ENCODE data around the gene PXYLP1. TPM values are rescaled to one million over a fixed set of nuclear protein-coding genes. Genes with fewer than 3 reads are reported as not detected.

The PXYLP1 gene
- total RNA-seq, 4 donors from 2014 or later = 18.5 to 29.7 (median 26.4) TPM

GRCh38 chr3:141233457-141234161 is 2.0 kb downstream of the PXYLP1 start:
- no peak overlapping the region for H3K27ac ChIP-seq
- TF ChIP-seq CTCF (IDR thresholded peaks at IDR 0.05) (no peak), POLR2A (IDR thresholded peaks at IDR 0.05) (no peak)
- no peaks in the 10 kb centered on the region for H3K27me3 ChIP-seq
- H3K9me3 ChIP-seq = no peaks in the 10 kb centered on the region
- H3K4me1 ChIP-seq = no peaks in the 10 kb centered on the region
- no peaks in the 10 kb centered on the region for H3K36me3 ChIP-seq
- H3K4me3 ChIP-seq = no peak overlapping the region
- intact Hi-C loops (cut with DNase I; ENCODE audit: low total_unique reads) = loop anchor here (5.0 kb wide), 1 partner anchor 74 kb away; no protein-coding TSS in a partner anchor
- DNase-seq = peak in 1 of 2 donors; percentile 22

- intact Hi-C loops (cut with DNase I; ENCODE audit: low total_unique reads) = loop anchor here (5.0 kb wide), 1 partner anchor 73 kb away; no protein-coding TSS in a partner anchor
- Histone ChIP-seq H3K27ac (no peak overlapping the region), H3K4me1 (no peaks in the 10 kb centered on the region), H3K4me3 (no peak overlapping the region), H3K27me3 (no peaks in the 10 kb centered on the region), H3K36me3 (no peaks in the 10 kb centered on the region), H3K9me3 (no peaks in the 10 kb centered on the region)
- no peak for DNase-seq
- TF ChIP-seq CTCF (IDR thresholded peaks at IDR 0.05) (no peak), POLR2A (IDR thresholded peaks at IDR 0.05) (no peak)
Measured at GRCh38 chr3:141234283-141234682, 2.7 kb downstream of the PXYLP1 start.

GRCh38 chr3:141235661-141236171 is 4.1 kb downstream of the PXYLP1 start:
- DNase-seq = no peak
- Histone ChIP-seq H3K9me3 (no peaks in the 10 kb centered on the region), H3K27ac (no peak overlapping the region), H3K4me3 (no peak overlapping the region), H3K4me1 (no peaks in the 10 kb centered on the region), H3K27me3 (no peaks in the 10 kb centered on the region), H3K36me3 (no peaks in the 10 kb centered on the region)
- intact Hi-C loops (cut with DNase I; ENCODE audit: low total_unique reads) = no loop called here
- TF ChIP-seq POLR2A (IDR thresholded peaks at IDR 0.05) (no peak), CTCF (IDR thresholded peaks at IDR 0.05) (no peak)

GRCh38 chr3:141236361-141236760 is 4.7 kb downstream of the PXYLP1 start:
- H3K4me3 ChIP-seq = no peak overlapping the region
- H3K4me1 ChIP-seq = no peaks in the 10 kb centered on the region
- H3K27me3 ChIP-seq = no peaks in the 10 kb centered on the region
- TF ChIP-seq POLR2A (IDR thresholded peaks at IDR 0.05) = no peak
- TF ChIP-seq CTCF (IDR thresholded peaks at IDR 0.05) = no peak
- no peaks in the 10 kb centered on the region for H3K9me3 ChIP-seq
- intact Hi-C loops (cut with DNase I; ENCODE audit: low total_unique reads) = no loop called here
- DNase-seq = no peak
- H3K27ac ChIP-seq = no peak overlapping the region
- no peaks in the 10 kb centered on the region for H3K36me3 ChIP-seq

- Histone ChIP-seq H3K27ac (no peak overlapping the region), H3K4me3 (no peak overlapping the region), H3K4me1 (no peaks in the 10 kb centered on the region), H3K27me3 (no peaks in the 10 kb centered on the region), H3K36me3 (no peaks in the 10 kb centered on the region), H3K9me3 (no peaks in the 10 kb centered on the region)
- no peak for TF ChIP-seq POLR2A (IDR thresholded peaks at IDR 0.05)
- TF ChIP-seq CTCF (IDR thresholded peaks at IDR 0.05) = no peak
- intact Hi-C loops (cut with DNase I; ENCODE audit: low total_unique reads) = no loop called here
- no peak for DNase-seq
Measured at GRCh38 chr3:141237701-141238521, 6.3 kb downstream of the PXYLP1 start.

Data from uterus (tissue), 4 donors.